ENCODE results near the gene FBXL13. TPM values are rescaled to one million over a fixed set of nuclear protein-coding genes. Genes with fewer than 3 reads are reported as not detected.

Gene FBXL13
- polyA plus RNA-seq, 1 donor from 2014 or later, result 0.57 TPM

- H3K27me3 ChIP-seq (ENCODE audit: insufficient read depth, low read depth, low read length), result no peaks in the 10 kb centered on the region
- no peak overlapping the region for H3K4me2 ChIP-seq (ENCODE audit: low read length)
- H2AFZ ChIP-seq (ENCODE audit: low read depth, low read length), result no peak overlapping the region
- H3K36me3 ChIP-seq (ENCODE audit: insufficient read depth, low read length), result peaks cover 8% of the 10 kb centered on the region
- no peaks in the 10 kb centered on the region for H3K9me2 ChIP-seq (ENCODE audit: insufficient read depth, low read length)
- no peaks in the 10 kb centered on the region for H4K20me1 ChIP-seq (ENCODE audit: insufficient read depth)
- no peak overlapping the region for H3K9ac ChIP-seq (ENCODE audit: low read length)
- no peaks in the 10 kb centered on the region for H3K9me3 ChIP-seq (ENCODE audit: low read length)
- H3F3A ChIP-seq (ENCODE audit: insufficient read depth, low read length, poor library complexity, severe bottlenecking), result no peaks in the 10 kb centered on the region
- no peak overlapping the region for H3K27ac ChIP-seq (ENCODE audit: low read length)
- no peak overlapping the region for H3K4me3 ChIP-seq (ENCODE audit: low read length)
- TF ChIP-seq SMC3 (conservative IDR thresholded peaks at IDR 0.05; ENCODE audit: poor library complexity), result no peak
- no peaks in the 10 kb centered on the region for H3K79me2 ChIP-seq (replicated peaks; ENCODE audit: insufficient read depth, low read length)
These were observed 41.2 kb upstream of the FBXL13 start for GRCh38 chr7:103115771-103116170.

- Histone ChIP-seq H3K4me3 (ENCODE audit: low read length) (no peak overlapping the region), H3K27ac (ENCODE audit: low read length) (no peak overlapping the region), H3K27me3 (ENCODE audit: insufficient read depth, low read depth, low read length) (no peaks in the 10 kb centered on the region), H4K20me1 (ENCODE audit: insufficient read depth) (no peaks in the 10 kb centered on the region), H3K9ac (ENCODE audit: low read length) (no peak overlapping the region), H3K79me2 (replicated peaks; ENCODE audit: insufficient read depth, low read length) (no peaks in the 10 kb centered on the region), H3F3A (ENCODE audit: insufficient read depth, low read length, poor library complexity, severe bottlenecking) (no peaks in the 10 kb centered on the region), H3K36me3 (ENCODE audit: insufficient read depth, low read length) (peaks cover 3% of the 10 kb centered on the region), H3K9me3 (ENCODE audit: low read length) (no peaks in the 10 kb centered on the region), H2AFZ (ENCODE audit: low read depth, low read length) (no peak overlapping the region), H3K4me2 (ENCODE audit: low read length) (no peak overlapping the region), H3K9me2 (ENCODE audit: insufficient read depth, low read length) (no peaks in the 10 kb centered on the region)
- TF ChIP-seq RAD21 (conservative IDR thresholded peaks at IDR 0.05) (no peak), SMC3 (conservative IDR thresholded peaks at IDR 0.05; ENCODE audit: poor library complexity) (no peak), REST (IDR thresholded peaks at IDR 0.05; ENCODE audit: borderline replicate concordance) (no peak), EP300 (conservative IDR thresholded peaks at IDR 0.05; ENCODE audit: poor library complexity, severe bottlenecking) (no peak), TAF1 (IDR thresholded peaks at IDR 0.05; ENCODE audit: low read depth) (no peak), EZH2 (IDR thresholded peaks at IDR 0.05; ENCODE audit: borderline replicate concordance, insufficient read depth, low read length, poor library complexity, severe bottlenecking) (no peak), POLR2AphosphoS5 (IDR thresholded peaks at IDR 0.05) (no peak), CTCF (IDR thresholded peaks at IDR 0.05; ENCODE audit: poor library complexity, severe bottlenecking) (no peak), MXI1 (conservative IDR thresholded peaks at IDR 0.05; ENCODE audit: poor library complexity, severe bottlenecking) (no peak)
These were observed 40.0 kb upstream of the FBXL13 start for GRCh38 chr7:103114576-103115008.

GRCh38 chr7:103113164-103113563 lies 38.6 kb upstream of the FBXL13 start:
- Histone ChIP-seq H3F3A (ENCODE audit: insufficient read depth, low read length, poor library complexity, severe bottlenecking) (no peaks in the 10 kb centered on the region), H3K9me2 (ENCODE audit: insufficient read depth, low read length) (no peaks in the 10 kb centered on the region), H3K27ac (ENCODE audit: low read length) (no peak overlapping the region), H3K4me2 (ENCODE audit: low read length) (no peak overlapping the region), H3K9ac (ENCODE audit: low read length) (no peak overlapping the region), H3K9me3 (ENCODE audit: low read length) (no peaks in the 10 kb centered on the region), H3K36me3 (ENCODE audit: insufficient read depth, low read length) (no peaks in the 10 kb centered on the region), H3K4me3 (ENCODE audit: low read length) (no peak overlapping the region), H2AFZ (ENCODE audit: low read depth, low read length) (no peak overlapping the region), H3K79me2 (replicated peaks; ENCODE audit: insufficient read depth, low read length) (no peaks in the 10 kb centered on the region), H3K27me3 (ENCODE audit: insufficient read depth, low read depth, low read length) (no peaks in the 10 kb centered on the region), H4K20me1 (ENCODE audit: insufficient read depth) (no peaks in the 10 kb centered on the region)
- no peak for TF ChIP-seq REST (IDR thresholded peaks at IDR 0.05; ENCODE audit: borderline replicate concordance)
- no peak for TF ChIP-seq EP300 (conservative IDR thresholded peaks at IDR 0.05; ENCODE audit: poor library complexity, severe bottlenecking)
- no peak for TF ChIP-seq EZH2 (IDR thresholded peaks at IDR 0.05; ENCODE audit: borderline replicate concordance, insufficient read depth, low read length, poor library complexity, severe bottlenecking)
- TF ChIP-seq MXI1 (conservative IDR thresholded peaks at IDR 0.05; ENCODE audit: poor library complexity, severe bottlenecking), result no peak
- TF ChIP-seq RAD21 (conservative IDR thresholded peaks at IDR 0.05), result no peak
- no peak for TF ChIP-seq TAF1 (IDR thresholded peaks at IDR 0.05; ENCODE audit: low read depth)
- TF ChIP-seq SMC3 (conservative IDR thresholded peaks at IDR 0.05; ENCODE audit: poor library complexity), result no peak
- no peak for TF ChIP-seq POLR2AphosphoS5 (IDR thresholded peaks at IDR 0.05)
- TF ChIP-seq CTCF (IDR thresholded peaks at IDR 0.05; ENCODE audit: poor library complexity, severe bottlenecking), result no peak

Measured in neural cell (in vitro differentiated cells).